Mesenteric fat pad (tissue), 1 donor: ENCODE results near the gene DPF3. TPM values are rescaled to one million over a fixed set of nuclear protein-coding genes. Genes with fewer than 3 reads are reported as not detected.

ENCODE experiments used
- DNase-seq: peaks from one replicate; pipeline ENCODE4 v3.0.0-alpha.2; 2020; ENCODE audit warnings: low spot score
- total RNA-seq: library from RNA; stranded (reverse); fragmentation: NEBNext Ultra II Directional; extraction: Animal tissue kit (Norgen Biotek cat#: 25700); gene quantifications from one replicate; pipeline ENCODE4 v1.2.1, GENCODE V29; 2021
- donor health status: DM: yes; HTN: yes; CAD: no.

DPF3 gene
- total RNA-seq, 1 donor from 2014 or later, result 0.64 TPM

GRCh38 chr14:72577521-72577920 is 316.4 kb downstream of the DPF3 start:
- DNase-seq, result no peak

DNA sequence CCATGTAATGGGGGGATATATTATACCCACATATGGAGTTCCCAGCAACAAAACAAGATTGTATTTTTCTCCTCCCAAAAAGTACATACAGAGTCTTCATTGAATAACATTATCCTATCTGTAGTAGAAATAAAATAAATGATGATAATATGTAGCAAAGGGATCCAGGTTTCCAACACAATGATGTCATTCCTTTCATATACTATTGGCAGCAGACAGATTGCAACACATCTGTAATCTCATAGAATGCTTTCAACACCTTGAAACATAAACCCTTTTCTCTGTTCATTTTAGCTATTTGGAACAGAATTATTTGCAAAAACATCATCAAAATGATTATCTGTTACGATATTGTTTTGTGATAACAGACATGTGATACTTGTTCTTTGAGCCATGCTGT is 317.6 kb downstream of the DPF3 start:
- DNase-seq, result no peak

GRCh38 chr14:72574715-72575114 is 319.2 kb downstream of the DPF3 start:
- no peak for DNase-seq

DNA sequence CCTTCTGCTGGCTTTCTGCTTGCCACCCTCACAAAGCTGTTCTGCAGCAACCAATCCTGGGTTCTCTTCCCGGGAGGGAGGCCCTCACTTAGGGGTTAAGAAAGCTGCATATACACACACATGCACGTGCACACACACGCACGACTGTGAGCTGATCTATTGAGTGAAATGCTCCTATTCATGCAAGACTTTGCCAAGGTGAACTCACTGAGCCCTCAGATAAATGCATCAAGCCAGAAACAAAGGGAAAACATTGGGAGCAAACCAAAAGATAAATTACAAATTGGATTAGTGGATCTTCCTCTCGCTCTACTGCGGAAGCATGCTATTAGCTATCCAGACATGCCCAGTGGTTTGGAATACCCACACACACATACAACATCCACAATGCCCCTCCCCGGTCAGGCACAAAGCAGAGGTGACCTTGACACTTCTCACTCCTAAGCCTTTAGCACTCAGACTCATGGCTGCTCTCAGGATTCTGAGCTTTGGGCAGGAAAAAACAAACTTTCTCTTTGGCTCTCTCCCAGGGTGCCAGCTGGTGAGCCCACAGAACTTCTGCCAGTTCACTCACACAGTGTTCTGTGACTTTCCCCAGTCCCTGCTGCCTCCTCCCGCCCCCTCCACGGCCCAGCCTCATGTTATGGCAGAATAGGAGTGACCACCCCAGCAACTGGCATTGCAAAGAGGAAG is 320.0 kb downstream of the DPF3 start:
- DNase-seq, result no peak

Other genes starting within 250 kb of the DPF3 start
- 18.9 TPM for gene DCAF4, start 32.4 kb upstream of the DPF3 start, total RNA-seq
- gene ZFYVE1, start 133.0 kb upstream of the DPF3 start, total RNA-seq, result 15.5 TPM
- 76.5 TPM for gene RBM25, start 164.4 kb upstream of the DPF3 start, total RNA-seq
- 55.3 TPM for gene PSEN1, start 242.4 kb upstream of the DPF3 start, total RNA-seq